Right ventricle myocardium superior (tissue), 1 donor: ENCODE results near the gene LAYN. TPM values are rescaled to one million over a fixed set of nuclear protein-coding genes. Genes with fewer than 3 reads are reported as not detected.
A peak's percentile ranks its signal among the peaks of the same experiment; 100 is the strongest.

ENCODE experiments used
- ATAC-seq: fragments of 200-7000 bp; cut with Tn5 transposase; one replicate; pipeline ENCODE4 v1.9.1; 2020; ENCODE audit warnings: mild to moderate bottlenecking; ENCODE audit not compliant: poor library complexity
- DNase-seq: peaks from one replicate; pipeline ENCODE4 v3.0.0-alpha.2; 2020
- intact Hi-C: fragments of 100-400 bp; cut with DNase I; formaldehyde crosslinking; loops from one replicate; pipeline ENCODE4 v1.11.2; 2022
- total RNA-seq: library from RNA; stranded (reverse); fragmentation: NEBNext Ultra II Directional; extraction: Animal tissue kit (Norgen Biotek cat#: 25700); gene quantifications from one replicate; pipeline ENCODE4 v1.2.1, GENCODE V29; 2021
- donor health status: DM: no; HTN: yes; CAD: no; lungs with severe emphysema.

Gene LAYN
- total RNA-seq, 1 donor from 2014 or later, result 3.0 TPM

- ATAC-seq (no peak), DNase-seq (no peak)
- intact Hi-C loops, result no loop called here
Observed at GRCh38 chr11:111582163-111582562, 41.6 kb downstream of the LAYN start.

- ATAC-seq, result no peak
- DNase-seq, result no peak
- intact Hi-C loops, result no loop called here
Observed at GRCh38 chr11:111582881-111583280, 42.4 kb downstream of the LAYN start.

GRCh38 chr11:111585371-111585770 lies 44.9 kb downstream of the LAYN start:
- intact Hi-C loops, result loop anchor here (5.0 kb wide), 1 partner anchor 257 kb away; no protein-coding TSS in a partner anchor
- DNase-seq, result no peak
- ATAC-seq, result no peak

- intact Hi-C loops, result loop anchor here (5.0 kb wide), 1 partner anchor 256 kb away; no protein-coding TSS in a partner anchor
- DNase-seq (no peak), ATAC-seq (peak; percentile 72)
Observed at GRCh38 chr11:111586388-111586831, 45.9 kb downstream of the LAYN start.

- intact Hi-C loops, result loop anchor here (5.0 kb wide), 1 partner anchor 253 kb away; no protein-coding TSS in a partner anchor
- no peak for DNase-seq
- no peak for ATAC-seq
Observed at GRCh38 chr11:111589114-111589513, 48.6 kb downstream of the LAYN start.

GRCh38 chr11:111589886-111590499 lies 49.5 kb downstream of the LAYN start:
- no peak for ATAC-seq
- DNase-seq, result no peak
- intact Hi-C loops, result loop anchor here (5.0 kb wide), 1 partner anchor 252 kb away; no protein-coding TSS in a partner anchor

GRCh38 chr11:111591187-111591960 lies 50.9 kb downstream of the LAYN start:
- intact Hi-C loops, result no loop called here
- DNase-seq (no peak), ATAC-seq (no peak)

GRCh38 chr11:111592491-111592890 lies 52.0 kb downstream of the LAYN start:
- ATAC-seq (no peak), DNase-seq (no peak)
- intact Hi-C loops, result no loop called here

GRCh38 chr11:111596319-111596718 lies 55.8 kb downstream of the LAYN start:
- no peak for DNase-seq
- intact Hi-C loops, result no loop called here
- no peak for ATAC-seq

GRCh38 chr11:111598148-111598547 lies 57.6 kb downstream of the LAYN start:
- DNase-seq (no peak), ATAC-seq (no peak)
- intact Hi-C loops, result no loop called here

- DNase-seq (no peak), ATAC-seq (no peak)
- intact Hi-C loops, result no loop called here
Observed at GRCh38 chr11:111598559-111598958, 58.0 kb downstream of the LAYN start.

GRCh38 chr11:111601636-111601978 lies 61.1 kb downstream of the LAYN start:
- no peak for ATAC-seq
- intact Hi-C loops, result loop anchor here (5.0 kb wide), 2 partner anchors 176 to 241 kb away; no protein-coding TSS in a partner anchor

GRCh38 chr11:111601979-111602864 lies 61.7 kb downstream of the LAYN start, which contains the start of gene SIK2:
TSS of gene SIK2 (plus strand) at chr11:111602449. CDS start at chr11:111602564, 115 bp downstream.
- peak; percentile 95 for ATAC-seq
- peak; percentile 96 for DNase-seq
- intact Hi-C loops, result loop anchor here (5.0 kb wide), 2 partner anchors 175 to 240 kb away; no protein-coding TSS in a partner anchor

More at GRCh38 chr11:111601636-111601978, 61.1 kb downstream of the LAYN start:
- DNase-seq, result no peak

GRCh38 chr11:111602865-111603610 lies 62.5 kb downstream of the LAYN start:
- ATAC-seq (peak; percentile 38), DNase-seq (peak; percentile 65)
- intact Hi-C loops, result loop anchor here (5.0 kb wide), 2 partner anchors 174 to 239 kb away; no protein-coding TSS in a partner anchor

GRCh38 chr11:111603611-111604130 lies 63.2 kb downstream of the LAYN start:
- ATAC-seq, result no peak
- no peak for DNase-seq
- intact Hi-C loops, result loop anchor here (5.0 kb wide), 2 partner anchors 174 to 239 kb away; no protein-coding TSS in a partner anchor

- no peak for ATAC-seq
- no peak for DNase-seq
- intact Hi-C loops, result loop anchor here (5.0 kb wide), 2 partner anchors 173 to 238 kb away; no protein-coding TSS in a partner anchor
Observed at GRCh38 chr11:111604392-111605009, 64.0 kb downstream of the LAYN start.

- intact Hi-C loops, result no loop called here
- no peak for ATAC-seq
- DNase-seq, result no peak
Observed at GRCh38 chr11:111605681-111606080, 65.2 kb downstream of the LAYN start.
